ENCODE data around the gene MAPK4. TPM values are rescaled to one million over a fixed set of nuclear protein-coding genes. Genes with fewer than 3 reads are reported as not detected.

The MAPK4 gene
- total RNA-seq, 2 donors from 2014 or later, result 2.0 to 3.8 TPM

- peaks cover 19% of the 10 kb centered on the region for H3K4me1 Mint-ChIP-seq
- H3K9me3 Mint-ChIP-seq, result no peaks in the 10 kb centered on the region
- Histone ChIP-seq H3K9me3 (ENCODE audit: control insufficient read depth, low read length) (no peaks in the 10 kb centered on the region), H3K4me3 (ENCODE audit: low read length) (no peak overlapping the region), H3K9ac (ENCODE audit: extremely low read depth, low read length, poor library complexity, severe bottlenecking) (no peak overlapping the region), H3K27me3 (ENCODE audit: control insufficient read depth, insufficient read depth, low read length, poor library complexity, severe bottlenecking) (no peaks in the 10 kb centered on the region), H3K4me1 (ENCODE audit: control insufficient read depth, insufficient read depth, low read length) (no peaks in the 10 kb centered on the region), H3K27ac (ENCODE audit: low read depth, low read length) (no peak overlapping the region), H3K36me3 (ENCODE audit: control insufficient read depth, insufficient read depth, low read length) (no peaks in the 10 kb centered on the region)
- no peak overlapping the region for H3K27ac Mint-ChIP-seq
- TF ChIP-seq CTCF (conservative IDR thresholded peaks at IDR 0.05), result no peak
- DNase-seq, result no peak
- 94 to 96% methylated on average over 8 to 10 of the region's 10 CpGs for WGBS, 2 experiments (ENCODE audit: insufficient coverage in 1 of 2, insufficient read length in 1 of 2)
- no peaks in the 10 kb centered on the region for H3K36me3 Mint-ChIP-seq (ENCODE audit: low read depth)
- H3K4me3 Mint-ChIP-seq, result no peak overlapping the region
- H3K27me3 Mint-ChIP-seq (ENCODE audit: insufficient read depth), result no peaks in the 10 kb centered on the region
These were observed 135.7 kb downstream of the MAPK4 start for GRCh38 chr18:50695431-50696176.

GRCh38 chr18:50696436-50696835 lies 136.5 kb downstream of the MAPK4 start:
- no peaks in the 10 kb centered on the region for H3K9me3 ChIP-seq (ENCODE audit: control insufficient read depth, low read length)
- H3K27me3 Mint-ChIP-seq (ENCODE audit: insufficient read depth), result no peaks in the 10 kb centered on the region
- DNase-seq, result no peak
- H3K27ac ChIP-seq (ENCODE audit: low read depth, low read length), result no peak overlapping the region
- H3K4me1 Mint-ChIP-seq, result peaks cover 24% of the 10 kb centered on the region
- H3K4me3 ChIP-seq (ENCODE audit: low read length), result no peak overlapping the region
- H3K36me3 Mint-ChIP-seq (ENCODE audit: low read depth), result no peaks in the 10 kb centered on the region
- H3K9ac ChIP-seq (ENCODE audit: extremely low read depth, low read length, poor library complexity, severe bottlenecking), result no peak overlapping the region
- H3K9me3 Mint-ChIP-seq, result no peaks in the 10 kb centered on the region
- no peaks in the 10 kb centered on the region for H3K4me1 ChIP-seq (ENCODE audit: control insufficient read depth, insufficient read depth, low read length)
- no peaks in the 10 kb centered on the region for H3K36me3 ChIP-seq (ENCODE audit: control insufficient read depth, insufficient read depth, low read length)
- no peak overlapping the region for H3K4me3 Mint-ChIP-seq
- H3K27me3 ChIP-seq (ENCODE audit: control insufficient read depth, insufficient read depth, low read length, poor library complexity, severe bottlenecking), result no peaks in the 10 kb centered on the region
- H3K27ac Mint-ChIP-seq, result no peak overlapping the region
- WGBS, 2 experiments (ENCODE audit: insufficient coverage in 1 of 2, insufficient read length in 1 of 2), result 73 to 81% methylated on average over 7 of the region's 7 CpGs
- TF ChIP-seq CTCF (conservative IDR thresholded peaks at IDR 0.05), result no peak

GRCh38 chr18:50696929-50697328 lies 137.0 kb downstream of the MAPK4 start:
- H3K4me3 Mint-ChIP-seq, result no peak overlapping the region
- peaks cover 24% of the 10 kb centered on the region for H3K4me1 Mint-ChIP-seq
- no peak overlapping the region for H3K27ac ChIP-seq (ENCODE audit: low read depth, low read length)
- no peak overlapping the region for H3K4me3 ChIP-seq (ENCODE audit: low read length)
- DNase-seq, result no peak
- no peaks in the 10 kb centered on the region for H3K36me3 Mint-ChIP-seq (ENCODE audit: low read depth)
- H3K9ac ChIP-seq (ENCODE audit: extremely low read depth, low read length, poor library complexity, severe bottlenecking), result no peak overlapping the region
- no peaks in the 10 kb centered on the region for H3K36me3 ChIP-seq (ENCODE audit: control insufficient read depth, insufficient read depth, low read length)
- no peaks in the 10 kb centered on the region for H3K9me3 Mint-ChIP-seq
- 81 to 89% methylated on average over 4 of the region's 4 CpGs for WGBS, 2 experiments (ENCODE audit: insufficient coverage in 1 of 2, insufficient read length in 1 of 2)
- H3K27ac Mint-ChIP-seq, result no peak overlapping the region
- no peaks in the 10 kb centered on the region for H3K27me3 ChIP-seq (ENCODE audit: control insufficient read depth, insufficient read depth, low read length, poor library complexity, severe bottlenecking)
- no peaks in the 10 kb centered on the region for H3K27me3 Mint-ChIP-seq (ENCODE audit: insufficient read depth)
- H3K4me1 ChIP-seq (ENCODE audit: control insufficient read depth, insufficient read depth, low read length), result no peaks in the 10 kb centered on the region
- no peaks in the 10 kb centered on the region for H3K9me3 ChIP-seq (ENCODE audit: control insufficient read depth, low read length)
- no peak for TF ChIP-seq CTCF (conservative IDR thresholded peaks at IDR 0.05)

Measured in endodermal cell (in vitro differentiated cells).